Vagina (tissue), 2 donors: ENCODE measurements around the gene OSBPL6.

ENCODE experiments used
- CTCF ChIP-seq, 3 experiments: fragments of 450-650 bp in 2 of 3; fragments of 200-600 bp in 1 of 3; sonication (generic) in 1 of 3; IDR thresholded peaks; one replicate each; pipeline ENCODE4 v1.5.1; 2017 to 2019; ENCODE audit warnings: antibody characterized with exemption in 3 of 3, mild to moderate bottlenecking in 2 of 3, moderate library complexity in 2 of 3
- POLR2A ChIP-seq, 2 donors: fragments of 450-650 bp; IDR thresholded peaks; one replicate each; pipeline ENCODE4 v1.6.1; 2017; ENCODE audit warnings: antibody characterized with exemption in 2 of 2, mild to moderate bottlenecking in 2 of 2, moderate library complexity in 2 of 2
- POLR2AphosphoS5 ChIP-seq, 2 donors: sonication (generic); formaldehyde crosslinking; IDR thresholded peaks; one replicate each; pipeline ENCODE4 v1.9.0; 2017; ENCODE audit warnings: antibody characterized with exemption in 2 of 2, mild to moderate bottlenecking in 2 of 2, low read depth in 1 of 2; ENCODE audit not compliant: insufficient read depth in 1 of 2

GRCh38 chr2:178195390-178196166 lies 1.3 kb downstream of the OSBPL6 start:
- TF ChIP-seq CTCF (IDR thresholded peaks at IDR 0.05) = no peak
- TF ChIP-seq POLR2A (IDR thresholded peaks at IDR 0.05) = no peak
- no peak for TF ChIP-seq POLR2AphosphoS5 (IDR thresholded peaks at IDR 0.05; ENCODE audit: insufficient read depth in 1 of 2, low read depth in 1 of 2)
